Right ventricle myocardium inferior (tissue), 1 donor: Measurements from ENCODE around the gene TCHP. TPM values are rescaled to one million over a fixed set of nuclear protein-coding genes. Genes with fewer than 3 reads are reported as not detected.
"Not testable (repeated sequence)": the region's sequence is repeated elsewhere in the genome, so short reads cannot be mapped to it uniquely, and the experiment has no call there.

Experiments used
- ATAC-seq: fragments of 200-7000 bp; cut with Tn5 transposase; one replicate; pipeline ENCODE4 v1.9.1; 2020; ENCODE audit warnings: mild to moderate bottlenecking, moderate library complexity
- DNase-seq: peaks from one replicate; pipeline ENCODE4 v3.0.0; 2021; ENCODE audit errors: missing footprints
- intact Hi-C: fragments of 100-400 bp; cut with DNase I; formaldehyde crosslinking; loops from one replicate; pipeline ENCODE4 v1.11.0; 2022
- long read RNA-seq: library from polyadenylated mRNA; unstranded; transcript quantifications from one replicate; pipeline ENCODE4 v2.0.0, GENCODE V29; 2021
- total RNA-seq: library from RNA; stranded (reverse); fragmentation: NEBNext Ultra II Directional; extraction: Animal tissue kit (Norgen Biotek cat#: 25700); gene quantifications from one replicate; pipeline ENCODE4 v1.2.1, GENCODE V29; 2021
- donor health status: DM: no; HTN: yes; CAD: no; lungs with severe emphysema.

TCHP gene, protein sequence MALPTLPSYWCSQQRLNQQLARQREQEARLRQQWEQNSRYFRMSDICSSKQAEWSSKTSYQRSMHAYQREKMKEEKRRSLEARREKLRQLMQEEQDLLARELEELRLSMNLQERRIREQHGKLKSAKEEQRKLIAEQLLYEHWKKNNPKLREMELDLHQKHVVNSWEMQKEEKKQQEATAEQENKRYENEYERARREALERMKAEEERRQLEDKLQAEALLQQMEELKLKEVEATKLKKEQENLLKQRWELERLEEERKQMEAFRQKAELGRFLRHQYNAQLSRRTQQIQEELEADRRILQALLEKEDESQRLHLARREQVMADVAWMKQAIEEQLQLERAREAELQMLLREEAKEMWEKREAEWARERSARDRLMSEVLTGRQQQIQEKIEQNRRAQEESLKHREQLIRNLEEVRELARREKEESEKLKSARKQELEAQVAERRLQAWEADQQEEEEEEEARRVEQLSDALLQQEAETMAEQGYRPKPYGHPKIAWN
- 8.4 TPM for total RNA-seq
- long read RNA-seq, transcript TCHP-202 (13 exons, 3,090 nt), result major isoform, 5 of 8 reads
- long read RNA-seq, partial matches to known transcripts, result 3 of 8 reads
- long read RNA-seq, other reads (novel, unspliced or antisense), result 0 of 8 reads

DNA sequence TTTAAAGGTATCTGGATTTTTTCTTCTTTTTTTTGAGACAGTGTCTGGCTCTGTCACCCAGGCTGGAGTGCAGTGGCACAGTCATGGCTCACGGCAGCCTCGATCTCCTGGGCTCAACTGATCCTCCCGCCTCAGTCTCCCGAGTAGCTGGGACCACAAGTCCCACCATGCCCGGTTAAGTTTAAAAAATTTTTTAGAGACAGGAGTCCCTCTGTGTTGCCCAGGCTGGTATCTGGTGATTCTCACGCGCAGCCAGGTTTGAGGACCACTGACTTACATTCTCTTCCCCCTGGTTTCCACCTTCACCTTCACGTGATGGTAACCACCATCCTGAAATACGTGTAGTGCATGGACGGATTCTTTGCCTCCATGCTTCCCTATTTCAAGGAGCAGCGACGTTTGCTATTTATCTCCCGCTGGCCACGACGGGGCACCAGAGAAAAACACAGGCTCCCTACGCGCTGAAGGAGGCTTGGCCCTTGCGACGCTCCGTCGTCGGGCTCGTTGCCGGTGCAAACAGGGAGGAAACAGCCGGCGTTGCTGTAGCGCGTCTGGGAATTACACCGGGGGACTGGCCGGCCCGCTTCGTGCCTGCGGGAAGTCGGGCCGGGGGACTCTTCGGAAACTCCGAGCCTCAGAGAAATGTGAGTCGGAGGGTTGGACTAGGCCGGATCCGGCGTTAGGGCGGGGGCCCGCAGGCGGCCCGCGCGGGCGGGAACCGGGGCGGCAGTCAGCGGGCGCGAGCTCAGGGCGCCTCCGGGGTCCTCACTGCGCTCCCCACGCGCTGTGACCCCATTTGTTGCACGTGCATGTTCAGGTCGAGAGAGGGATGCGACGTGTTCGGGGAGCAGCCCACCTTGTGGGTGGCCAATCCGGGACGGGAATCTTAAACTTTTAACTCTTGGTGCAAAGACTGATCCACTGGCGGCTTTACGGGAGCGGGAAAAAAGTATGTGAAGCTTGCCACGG, at the start of gene TCHP:
TSS of gene TCHP (plus strand) at position 492 of the 969 bp plus-strand sequence. CDS start 2,753 bp downstream, outside the sequence.
- intact Hi-C loops, result no loop called here
- ATAC-seq, result peak; percentile 94
- peak; percentile 95 for DNase-seq

DNA sequence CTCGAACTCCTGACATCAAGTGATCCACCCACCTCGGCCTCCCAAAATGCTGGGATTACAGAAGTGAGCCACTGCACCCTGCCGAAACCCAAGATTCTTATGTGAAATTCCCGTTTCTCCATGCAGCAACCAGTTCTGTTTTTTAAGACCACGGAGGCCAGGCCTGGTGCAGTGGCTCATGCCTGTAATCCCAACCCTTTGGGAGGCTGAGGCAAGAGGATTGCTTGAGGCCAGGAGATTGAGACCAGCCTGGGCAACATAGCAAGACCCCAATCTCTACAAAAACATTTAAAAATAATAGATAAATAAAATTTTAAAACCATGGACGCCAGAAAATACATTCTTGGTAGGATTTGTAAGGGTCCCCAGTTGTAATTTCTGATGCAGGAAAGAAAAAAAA, 49.6 kb upstream of the TCHP start:
- DNase-seq, intact Hi-C loops, ATAC-seq: not testable (repeated sequence)

DNA sequence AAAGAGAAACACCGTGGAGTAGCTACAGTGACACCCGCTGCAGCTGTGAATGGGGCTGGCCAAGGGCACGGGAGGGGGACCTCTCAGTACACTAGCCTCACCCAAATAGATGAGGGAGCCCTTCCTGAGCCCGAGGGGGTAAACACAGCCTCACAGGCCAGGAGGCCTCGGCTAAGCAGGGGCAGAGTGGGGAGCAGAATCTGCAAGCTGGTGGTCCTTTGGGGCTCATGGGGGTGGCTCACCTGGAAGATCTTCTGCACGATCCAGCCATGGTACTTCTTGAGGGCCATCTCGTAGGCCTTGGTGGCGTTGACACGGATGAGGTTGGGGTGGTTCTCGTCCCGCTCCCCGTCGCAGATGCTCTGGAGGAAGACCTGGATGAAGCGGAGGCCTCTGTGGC, 44.7 kb upstream of the TCHP start:
- DNase-seq (no peak), ATAC-seq (no peak)
- intact Hi-C loops, result no loop called here

DNA sequence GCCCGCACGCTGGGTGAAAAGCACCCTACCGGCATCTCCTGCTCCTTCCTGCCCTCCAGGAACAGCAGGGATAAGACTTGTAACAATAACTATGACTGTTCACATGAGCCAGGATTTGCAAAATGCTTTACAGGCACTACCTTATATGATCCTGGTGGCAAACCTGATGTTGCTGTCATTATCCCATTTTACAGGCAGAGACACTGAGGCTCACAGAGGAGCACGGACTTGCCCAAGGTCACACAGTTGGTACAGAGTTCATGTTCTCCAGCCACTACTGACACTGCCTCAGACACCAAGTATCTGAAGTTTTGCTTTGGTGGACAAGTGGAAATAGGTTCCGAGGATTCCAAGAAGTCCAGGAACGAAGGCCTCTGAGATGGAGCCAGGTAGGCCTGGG, 42.4 kb upstream of the TCHP start:
- ATAC-seq, result no peak
- DNase-seq, result no peak
- intact Hi-C loops, result no loop called here

DNA sequence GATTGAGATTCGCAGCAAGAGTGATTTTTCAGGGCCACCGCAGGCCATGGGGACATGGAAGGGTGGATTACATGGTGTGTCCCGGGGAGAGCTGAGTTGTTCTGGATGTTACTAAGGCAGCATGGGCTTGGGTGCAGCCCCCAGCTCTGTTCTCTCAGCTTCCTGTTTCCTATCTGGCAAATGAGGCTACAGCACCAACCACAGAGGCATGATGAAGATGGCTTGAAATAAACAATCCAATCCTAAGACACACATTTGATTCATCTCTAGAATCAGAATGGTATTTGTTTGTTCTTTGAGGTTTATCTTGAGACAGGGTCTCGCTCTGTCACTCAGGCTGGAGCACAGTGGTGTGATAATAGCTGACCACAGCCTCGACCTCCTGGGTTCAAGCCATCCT, 41.3 kb upstream of the TCHP start:
- DNase-seq (no peak), ATAC-seq (no peak)
- intact Hi-C loops, result no loop called here

DNA sequence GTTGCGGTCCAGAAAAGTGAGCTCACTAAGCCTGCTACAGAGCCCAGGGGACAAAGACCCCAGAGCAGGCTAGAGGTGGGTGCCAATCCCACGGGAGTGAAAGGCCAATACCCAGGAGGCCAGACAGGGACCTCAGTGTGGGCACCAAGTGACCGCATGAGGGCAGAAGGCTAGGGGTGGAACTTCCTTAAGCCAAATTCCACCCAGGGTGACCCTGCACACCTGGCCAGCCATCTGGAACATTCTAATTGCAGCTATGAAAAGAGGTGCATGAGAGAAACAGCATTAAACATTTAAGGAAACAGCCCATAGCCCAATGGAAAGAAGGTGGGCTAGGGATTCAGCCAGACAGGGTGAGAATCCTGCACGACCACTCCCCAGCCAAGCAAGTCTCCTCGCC, 39.1 kb upstream of the TCHP start:
- DNase-seq, result no peak

DNA sequence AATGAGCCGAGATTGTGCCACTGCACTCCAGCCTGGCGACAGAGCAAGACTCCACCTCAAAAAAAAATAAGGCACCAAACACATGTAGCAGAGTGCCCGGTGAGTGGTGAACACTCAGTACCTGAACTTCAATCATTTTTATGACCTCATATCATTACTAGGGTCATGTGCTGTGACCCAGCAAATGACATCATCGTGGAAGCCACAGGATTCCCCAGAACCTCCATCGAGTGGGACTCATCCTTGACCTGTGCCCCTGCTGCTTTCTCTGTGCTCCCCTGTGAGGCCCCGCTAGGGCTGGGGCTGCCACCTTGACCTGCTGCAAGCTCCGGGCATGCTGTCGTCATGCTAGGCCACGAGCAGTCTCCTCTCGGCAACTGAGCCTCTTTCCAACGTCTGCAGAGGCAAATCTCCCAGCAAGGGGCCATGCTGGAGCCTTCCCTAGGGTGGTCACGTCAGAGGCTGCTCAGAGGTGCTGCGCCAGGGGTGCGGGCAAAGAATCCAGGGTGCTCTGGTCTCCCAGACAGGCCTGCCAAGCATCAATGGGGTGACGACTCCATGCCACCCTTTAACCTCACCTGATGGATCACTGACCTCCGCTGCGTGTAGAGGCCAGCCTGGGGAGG, 38.3 kb upstream of the TCHP start:
- ATAC-seq (no peak), DNase-seq (no peak)
- intact Hi-C loops, result no loop called here

More for the DNA sequence above, 39.1 kb upstream of the TCHP start:
- no peak for ATAC-seq
- intact Hi-C loops, result no loop called here

DNA sequence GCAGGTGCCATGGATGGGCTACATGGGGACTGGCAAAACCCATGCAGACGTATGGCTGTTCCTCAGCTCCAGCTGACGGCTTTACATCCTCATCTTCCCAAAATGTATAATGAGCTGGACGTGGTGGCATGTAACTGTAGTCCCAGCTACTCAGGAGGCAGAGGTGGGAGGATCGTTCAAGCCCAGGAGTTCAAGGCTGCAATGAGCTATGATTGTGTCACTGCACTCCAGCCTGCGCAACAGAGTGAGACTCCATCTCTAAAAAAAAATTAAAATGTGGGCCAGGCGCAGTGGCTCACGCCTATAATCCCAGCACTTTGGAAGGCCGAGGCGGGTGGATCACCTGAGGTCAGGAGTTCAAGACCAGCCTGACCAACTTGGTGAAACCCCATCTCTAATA, 37.6 kb upstream of the TCHP start:
- DNase-seq, ATAC-seq, intact Hi-C loops: not testable (repeated sequence)

DNA sequence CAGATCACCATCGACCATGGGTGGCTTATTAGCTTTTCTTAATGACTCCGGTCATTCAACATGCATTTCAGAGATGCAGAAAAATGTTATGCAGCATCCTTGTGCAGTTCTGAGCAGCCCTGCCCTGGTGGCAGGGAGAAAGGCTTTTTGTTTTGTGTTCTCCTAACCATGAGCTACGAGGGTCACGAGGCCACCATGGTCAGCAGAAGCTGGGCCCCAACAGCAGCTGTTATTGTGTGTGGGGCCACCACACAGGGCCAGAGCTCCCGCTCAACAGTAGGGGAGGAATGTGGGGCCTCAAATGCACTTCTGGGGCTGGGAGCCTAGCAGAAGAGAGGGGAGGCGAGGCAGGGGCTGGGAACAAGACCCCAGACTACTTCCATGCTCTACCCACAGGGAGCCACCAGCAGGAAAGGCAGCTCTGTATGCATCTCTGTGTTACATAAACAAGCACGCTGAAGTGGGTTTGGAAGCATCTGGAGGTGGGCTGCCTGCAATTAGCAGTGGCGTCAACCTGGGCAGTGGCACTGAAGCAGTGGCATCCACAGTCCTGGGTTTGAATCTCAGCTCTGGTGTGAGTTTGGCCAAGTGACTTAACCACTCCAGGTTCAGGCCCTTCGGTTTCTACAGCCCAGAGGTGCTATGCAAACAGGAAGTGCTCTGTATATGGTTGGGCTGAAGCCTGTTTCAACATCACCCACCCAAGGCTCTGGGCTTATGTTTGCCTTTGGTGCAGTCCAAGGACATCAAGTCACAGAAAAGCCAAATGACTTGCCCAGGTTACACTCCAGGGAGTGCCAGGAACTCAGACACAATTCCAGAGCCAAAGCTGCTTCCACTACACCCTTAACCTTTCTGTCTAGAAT, 36.0 kb upstream of the TCHP start:
- intact Hi-C loops, result no loop called here
- no peak for DNase-seq
- peak; percentile 50 for ATAC-seq

DNA sequence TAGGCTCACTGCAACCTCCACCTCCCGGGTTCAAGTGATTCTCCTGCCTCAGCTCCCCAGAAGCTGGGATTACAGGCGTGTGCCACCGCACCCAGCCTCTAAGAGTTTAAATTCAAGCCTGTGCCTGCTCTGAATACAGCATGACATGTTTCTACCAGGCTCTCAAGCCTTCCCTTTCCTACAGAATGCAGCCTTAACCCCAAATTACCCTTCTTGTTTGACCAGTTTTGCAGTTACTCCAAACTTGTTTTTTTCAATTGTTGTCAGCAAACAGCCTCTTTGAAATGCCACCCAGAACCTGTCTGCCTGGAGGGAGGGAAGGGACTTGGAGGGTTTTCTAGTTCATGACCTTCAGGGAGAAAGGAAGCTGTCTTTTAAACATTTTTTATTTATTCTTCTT, 35.2 kb upstream of the TCHP start:
- DNase-seq, result no peak
- ATAC-seq, result no peak
- intact Hi-C loops, result no loop called here

DNA sequence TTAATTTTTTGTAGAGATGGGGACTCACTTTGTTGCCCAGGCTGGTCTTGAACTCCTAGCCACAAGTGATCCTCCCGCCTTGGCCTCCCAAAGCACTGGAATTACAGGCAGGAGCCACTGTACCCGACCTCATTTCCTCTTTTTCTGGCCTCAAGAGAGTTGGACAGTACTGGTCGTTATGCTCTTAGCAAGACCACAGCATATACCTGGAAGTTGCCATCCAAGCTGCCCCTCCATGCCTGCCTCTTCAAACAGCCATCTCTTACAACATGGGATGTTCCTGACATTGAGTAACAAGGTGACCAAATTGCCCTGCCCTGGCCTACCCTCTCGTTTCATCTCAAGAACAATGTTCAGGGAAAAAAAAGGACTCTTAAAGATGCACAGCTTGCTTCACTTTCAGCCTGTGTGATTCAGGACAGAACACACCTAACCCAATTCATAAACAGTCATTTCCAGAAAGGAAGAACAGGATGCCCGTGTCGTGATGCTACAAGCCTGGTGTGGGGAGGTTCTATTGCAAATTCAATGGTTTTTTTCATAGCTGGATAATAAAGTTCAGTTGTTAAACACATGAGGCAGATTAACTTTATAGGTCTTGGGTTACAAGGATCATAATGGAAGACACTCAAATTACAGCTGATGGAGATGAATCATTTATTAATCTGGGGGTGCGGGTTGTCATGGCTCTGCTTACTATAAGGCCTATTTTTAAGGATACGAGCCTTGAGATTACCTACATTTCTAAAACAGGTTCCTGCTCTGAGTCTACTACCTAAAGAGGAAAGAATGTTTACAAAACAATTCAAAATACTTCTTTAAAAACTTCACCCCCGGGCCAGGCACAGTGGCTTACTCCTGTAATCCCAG, 31.7 kb upstream of the TCHP start:
- DNase-seq, result no peak
- ATAC-seq, result no peak
- intact Hi-C loops, result no loop called here

DNA sequence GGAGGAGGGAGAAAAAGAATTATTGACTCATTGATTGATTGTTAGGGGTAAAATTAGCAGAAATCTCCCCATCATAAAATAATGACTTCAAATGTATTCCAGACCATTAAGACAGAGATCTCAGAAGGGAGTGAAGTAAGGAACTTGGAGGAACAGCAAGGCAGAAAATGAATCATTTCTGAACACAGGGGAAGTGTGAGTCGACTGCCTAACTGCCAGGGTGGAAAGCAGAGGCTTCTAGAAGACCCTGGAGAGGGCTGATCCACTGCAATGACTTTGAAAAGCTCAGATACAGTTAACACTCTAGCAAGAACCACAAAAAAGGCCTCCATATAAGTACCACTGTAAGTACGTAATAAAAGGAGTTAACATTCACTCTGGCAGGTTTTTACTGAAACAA, 29.4 kb upstream of the TCHP start:
- intact Hi-C loops, result no loop called here
- no peak for DNase-seq
- no peak for ATAC-seq

DNA sequence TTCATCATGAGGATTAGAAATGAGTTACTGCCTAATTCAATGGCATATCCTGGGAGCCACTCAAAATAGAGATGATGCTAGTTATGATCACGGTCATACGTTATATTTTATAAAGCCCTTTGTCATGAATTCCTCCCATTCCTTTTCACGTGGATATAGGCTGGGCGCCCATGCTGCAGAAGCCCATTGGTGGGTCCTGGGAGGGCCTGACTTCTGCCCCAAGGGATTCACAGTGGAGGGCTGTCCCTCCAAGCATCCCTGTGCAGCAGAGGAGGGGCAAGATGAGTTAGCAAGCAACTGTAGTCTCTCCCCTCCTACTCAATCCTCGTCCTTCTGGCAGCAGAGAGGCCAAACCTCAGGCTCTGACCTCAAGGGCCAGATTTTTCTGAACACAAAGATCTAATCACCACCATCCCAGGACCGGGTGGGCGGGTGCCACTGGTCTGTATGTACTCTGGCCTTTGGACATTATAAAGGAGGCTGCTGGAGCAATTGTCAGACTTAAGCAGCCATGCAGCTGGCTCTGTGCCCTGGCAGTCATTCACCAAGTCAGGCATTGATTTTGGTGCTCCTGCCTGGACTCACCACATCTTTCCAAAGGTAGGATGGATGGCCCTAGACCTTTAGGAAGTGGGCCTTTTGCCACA, 28.3 kb upstream of the TCHP start:
- no peak for ATAC-seq
- intact Hi-C loops, result no loop called here

DNA sequence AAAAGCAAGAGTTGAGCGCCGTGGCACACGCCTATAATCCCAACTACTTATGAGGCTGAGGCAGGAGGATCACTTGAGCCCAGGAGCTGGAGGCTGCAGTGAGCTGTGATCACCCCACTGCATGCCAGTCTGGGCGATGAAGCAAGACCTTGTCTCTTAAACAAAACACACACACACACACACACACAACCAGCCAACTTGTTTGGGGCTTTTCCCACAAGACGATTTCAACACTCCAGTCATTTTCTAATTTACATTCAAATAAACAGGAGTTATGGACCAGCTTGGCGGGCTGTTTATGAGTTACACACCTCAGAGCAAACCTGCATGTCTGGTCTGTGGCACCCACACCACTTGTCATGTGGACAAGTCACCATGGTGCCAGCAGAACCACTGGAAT, 26.4 kb upstream of the TCHP start:
- intact Hi-C loops, result no loop called here
- ATAC-seq, result no peak

More for the DNA sequence above, 28.3 kb upstream of the TCHP start:
- DNase-seq, result no peak

DNA sequence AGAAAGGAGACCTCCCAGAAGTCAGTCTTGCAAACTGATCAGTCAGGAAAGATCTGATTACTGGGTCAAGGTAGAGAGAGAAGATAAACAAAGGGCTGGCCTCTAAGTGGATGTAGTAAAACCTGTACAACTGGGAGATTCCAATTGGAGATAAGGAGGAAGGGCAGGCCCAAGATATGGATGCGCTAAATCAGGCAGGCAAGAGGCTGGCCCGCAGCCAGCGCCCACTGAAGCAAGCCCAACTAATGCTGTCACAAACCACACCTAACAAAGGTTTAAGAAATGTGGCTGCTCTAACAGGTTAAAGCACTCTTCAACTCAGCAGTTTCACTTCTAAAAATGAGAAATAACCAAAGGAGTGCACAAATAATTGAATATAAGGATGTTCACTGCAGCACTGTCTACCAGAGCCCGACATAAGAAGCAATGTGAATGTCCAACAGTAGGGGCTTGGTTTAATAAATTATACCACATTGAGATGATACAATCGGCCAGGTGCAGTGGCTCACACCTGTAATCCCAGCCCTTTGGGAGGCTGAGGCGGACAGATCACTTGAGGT, 24.4 kb upstream of the TCHP start:
- intact Hi-C loops, result no loop called here
- DNase-seq, result no peak
- no peak for ATAC-seq

More for the DNA sequence above, 26.4 kb upstream of the TCHP start:
- DNase-seq, result no peak

DNA sequence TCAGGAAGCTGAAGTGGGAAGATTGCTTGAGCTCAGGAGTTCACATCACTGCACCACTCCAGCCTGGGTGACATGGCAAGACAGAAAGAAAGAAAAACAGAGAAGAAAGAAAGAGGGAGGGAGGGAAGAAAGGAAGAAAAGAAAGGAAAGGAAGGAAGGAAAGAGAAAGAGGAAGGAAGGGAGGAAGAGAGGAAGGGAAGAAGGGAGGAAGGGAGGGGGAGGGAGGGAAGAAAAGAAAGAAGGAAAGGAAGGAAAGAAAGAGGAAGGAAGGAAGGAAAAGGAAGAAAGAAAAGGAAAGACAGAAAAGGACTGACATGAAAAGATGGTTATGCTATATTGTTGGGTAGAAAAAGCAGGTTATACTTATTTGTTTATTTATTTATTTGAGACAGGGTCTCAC, 23.7 kb upstream of the TCHP start:
- intact Hi-C loops, result no loop called here
- DNase-seq (no peak), ATAC-seq (no peak)
